ENCODE results near the gene RAD51B. TPM values are rescaled to one million over a fixed set of nuclear protein-coding genes. Genes with fewer than 3 reads are reported as not detected.

RAD51B gene
- total RNA-seq, 5 donors from 2014 or later (not counting 1 experiment from before 2014, with no cell fraction given) = 25.4 to 47.9 (median 30.0) TPM

- H3K27ac ChIP-seq (ENCODE audit: low read length) = peak overlapping the region; percentile 26
- peaks cover 57 to 70% (median 63%) of the 10 kb centered on the region in 3 donors for H3K4me1 Mint-ChIP-seq
- ATAC-seq (replicated peaks in 1 of 4) = no peak
- no peaks in the 10 kb centered on the region for H3K36me3 Mint-ChIP-seq
- peaks cover 0 to 4% (median 0%) of the 10 kb centered on the region in 3 donors for H3K9me3 Mint-ChIP-seq
- peak overlapping the region; percentile 77 to 93 for H3K27ac Mint-ChIP-seq
- no peaks in the 10 kb centered on the region for H3K27me3 Mint-ChIP-seq
- CTCF ChIA-PET = interaction anchor here in 1 of 2 donors (0.5 kb wide), 2 partner anchors 10 to 17 kb away, joined by 3 to 5 read pairs; no protein-coding TSS in a partner anchor
- H3K4me1 ChIP-seq (ENCODE audit: control insufficient read depth in 1 of 2, extremely low read depth in 1 of 2, insufficient read depth in 2 of 2, low read length in 2 of 2) = peaks cover 33 to 47% of the 10 kb centered on the region in 2 experiments
- no peaks in the 10 kb centered on the region for H3K36me3 ChIP-seq (ENCODE audit: control insufficient read depth in 2 of 2, extremely low read depth in 1 of 2, insufficient read depth in 1 of 2, low read length in 1 of 2)
- peak overlapping the region in 1 of 3 donors; percentile 13 for H3K4me3 Mint-ChIP-seq
- POLR2A ChIA-PET = no interaction called here
- no peak overlapping the region for H3K4me3 ChIP-seq (ENCODE audit: control insufficient read depth in 1 of 2, extremely low read depth in 1 of 2, low read length in 1 of 2)
- no CpG with 5 or more reads among the region's 2 CpGs for WGBS (ENCODE audit: insufficient coverage)
- no peaks in the 10 kb centered on the region for H3K9me3 ChIP-seq
- DNase-seq = no peak
- no peaks in the 10 kb centered on the region for H3K27me3 ChIP-seq (replicated peaks in 1 of 2; ENCODE audit: control insufficient read depth in 2 of 2, extremely low read depth in 1 of 2, insufficient read depth in 2 of 2, low read length in 1 of 2)
Observed at GRCh38 chr14:68291820-68292219, 472.2 kb downstream of the RAD51B start.

GRCh38 chr14:68292441-68293215 is 473.0 kb downstream of the RAD51B start:
- ChIA-PET POLR2A (no interaction called here), CTCF (interaction anchor here in 1 of 2 donors (0.6 kb wide), 1 partner anchor 16 kb away, joined by 3 read pairs; no protein-coding TSS in a partner anchor)
- Histone ChIP-seq H3K4me3 (ENCODE audit: control insufficient read depth in 1 of 2, extremely low read depth in 1 of 2, low read length in 1 of 2) (no peak overlapping the region), H3K4me1 (ENCODE audit: control insufficient read depth in 1 of 2, extremely low read depth in 1 of 2, insufficient read depth in 2 of 2, low read length in 2 of 2) (peaks cover 31 to 43% of the 10 kb centered on the region in 2 experiments), H3K36me3 (ENCODE audit: control insufficient read depth in 2 of 2, extremely low read depth in 1 of 2, insufficient read depth in 1 of 2, low read length in 1 of 2) (no peaks in the 10 kb centered on the region), H3K9me3 (no peaks in the 10 kb centered on the region), H3K27ac (ENCODE audit: low read length) (peak overlapping the region; percentile 28), H3K27me3 (replicated peaks in 1 of 2; ENCODE audit: control insufficient read depth in 2 of 2, extremely low read depth in 1 of 2, insufficient read depth in 2 of 2, low read length in 1 of 2) (no peaks in the 10 kb centered on the region)
- ATAC-seq (replicated peaks in 1 of 4) = no peak
- peaks cover 50 to 63% (median 56%) of the 10 kb centered on the region in 3 donors for H3K4me1 Mint-ChIP-seq
- peak overlapping the region in 2 of 3 donors; percentile 22 to 62 for H3K4me3 Mint-ChIP-seq
- H3K27me3 Mint-ChIP-seq = no peaks in the 10 kb centered on the region
- no peaks in the 10 kb centered on the region for H3K36me3 Mint-ChIP-seq
- peaks cover 0 to 1% (median 0%) of the 10 kb centered on the region in 3 donors for H3K9me3 Mint-ChIP-seq
- peak overlapping the region; percentile 77 to 93 for H3K27ac Mint-ChIP-seq
- DNase-seq = no peak
- WGBS (ENCODE audit: insufficient coverage) = no CpG with 5 or more reads among the region's 7 CpGs

GRCh38 chr14:68293404-68293803 is 473.8 kb downstream of the RAD51B start:
- POLR2A ChIA-PET = no interaction called here
- ATAC-seq (replicated peaks in 1 of 4) (peak; percentile 50 to 72 (median 70)), DNase-seq (peak in 5 of 35 experiments; percentile 7 to 34 (median 8))
- Histone ChIP-seq H3K4me1 (ENCODE audit: control insufficient read depth in 1 of 2, extremely low read depth in 1 of 2, insufficient read depth in 2 of 2, low read length in 2 of 2) (peaks cover 35 to 47% of the 10 kb centered on the region in 2 experiments), H3K27ac (ENCODE audit: low read length) (no peak overlapping the region), H3K9me3 (no peaks in the 10 kb centered on the region), H3K4me3 (ENCODE audit: control insufficient read depth in 1 of 2, extremely low read depth in 1 of 2, low read length in 1 of 2) (no peak overlapping the region), H3K36me3 (ENCODE audit: control insufficient read depth in 2 of 2, extremely low read depth in 1 of 2, insufficient read depth in 1 of 2, low read length in 1 of 2) (no peaks in the 10 kb centered on the region), H3K27me3 (replicated peaks in 1 of 2; ENCODE audit: control insufficient read depth in 2 of 2, extremely low read depth in 1 of 2, insufficient read depth in 2 of 2, low read length in 1 of 2) (no peaks in the 10 kb centered on the region)
- Mint-ChIP-seq H3K4me3 (peak overlapping the region in 2 of 3 donors; percentile 22 to 62), H3K36me3 (peaks cover under 1% of the 10 kb centered on the region), H3K27ac (peak overlapping the region; percentile 77 to 93), H3K9me3 (no peaks in the 10 kb centered on the region), H3K4me1 (peaks cover 55 to 65% (median 57%) of the 10 kb centered on the region in 3 donors), H3K27me3 (no peaks in the 10 kb centered on the region)
- CTCF ChIA-PET = interaction anchor here in 1 of 2 donors (0.6 kb wide), 1 partner anchor 15 kb away, joined by 3 read pairs; no protein-coding TSS in a partner anchor
- 19% methylated on average over 2 of the region's 5 CpGs for WGBS (ENCODE audit: insufficient coverage)

- Histone ChIP-seq H3K36me3 (ENCODE audit: control insufficient read depth in 2 of 2, extremely low read depth in 1 of 2, insufficient read depth in 1 of 2, low read length in 1 of 2) (no peaks in the 10 kb centered on the region), H3K4me1 (ENCODE audit: control insufficient read depth in 1 of 2, extremely low read depth in 1 of 2, insufficient read depth in 2 of 2, low read length in 2 of 2) (peaks cover 35 to 47% of the 10 kb centered on the region in 2 experiments), H3K27me3 (replicated peaks in 1 of 2; ENCODE audit: control insufficient read depth in 2 of 2, extremely low read depth in 1 of 2, insufficient read depth in 2 of 2, low read length in 1 of 2) (no peaks in the 10 kb centered on the region), H3K27ac (ENCODE audit: low read length) (no peak overlapping the region), H3K9me3 (no peaks in the 10 kb centered on the region), H3K4me3 (ENCODE audit: control insufficient read depth in 1 of 2, extremely low read depth in 1 of 2, low read length in 1 of 2) (no peak overlapping the region)
- Mint-ChIP-seq H3K4me1 (peaks cover 55 to 63% (median 58%) of the 10 kb centered on the region in 3 donors), H3K27me3 (no peaks in the 10 kb centered on the region), H3K4me3 (peak overlapping the region in 1 of 3 donors; percentile 16), H3K36me3 (peaks cover 8% of the 10 kb centered on the region), H3K27ac (peak overlapping the region; percentile 61 to 78), H3K9me3 (no peaks in the 10 kb centered on the region)
- 95% methylated on average over 3 of the region's 8 CpGs for WGBS (ENCODE audit: insufficient coverage)
- DNase-seq (no peak), ATAC-seq (replicated peaks in 1 of 4) (peak in 1 of 4 experiments; percentile 14)
- ChIA-PET POLR2A (no interaction called here), CTCF (no interaction called here)
Observed at GRCh38 chr14:68295316-68295816, 475.8 kb downstream of the RAD51B start.

GRCh38 chr14:68297039-68297438 is 477.5 kb downstream of the RAD51B start:
- POLR2A ChIA-PET = interaction anchor here in 1 of 2 donors (0.6 kb wide), 1 partner anchor 242 kb away, joined by 4 read pairs; no protein-coding TSS in a partner anchor

GRCh38 chr14:68297876-68298468 is 478.4 kb downstream of the RAD51B start:
- no peaks in the 10 kb centered on the region for H3K9me3 ChIP-seq
- H3K4me3 ChIP-seq (ENCODE audit: control insufficient read depth in 1 of 2, extremely low read depth in 1 of 2, low read length in 1 of 2) = no peak overlapping the region
- ChIA-PET POLR2A (no interaction called here), CTCF (interaction anchor here (0.6 to 1.1 kb wide), 4 partner anchors 10 to 491 kb away, joined by 3 to 6 read pairs (median 4); no protein-coding TSS in a partner anchor)
- H3K27ac ChIP-seq (ENCODE audit: low read length) = no peak overlapping the region
- 97% methylated on average over 3 of the region's 4 CpGs for WGBS (ENCODE audit: insufficient coverage)
- Mint-ChIP-seq H3K9me3 (peaks cover 5 to 10% (median 9%) of the 10 kb centered on the region in 3 donors), H3K36me3 (peaks cover 17% of the 10 kb centered on the region), H3K27ac (peak overlapping the region; percentile 45 to 71), H3K4me1 (peaks cover 37 to 47% (median 42%) of the 10 kb centered on the region in 3 donors), H3K27me3 (no peaks in the 10 kb centered on the region), H3K4me3 (no peak overlapping the region)
- H3K4me1 ChIP-seq (ENCODE audit: control insufficient read depth in 1 of 2, extremely low read depth in 1 of 2, insufficient read depth in 2 of 2, low read length in 2 of 2) = peaks cover 15 to 33% of the 10 kb centered on the region in 2 experiments
- ATAC-seq (replicated peaks in 1 of 4) (no peak), DNase-seq (no peak)
- peaks cover 0 to 2% of the 10 kb centered on the region in 2 donors for H3K36me3 ChIP-seq (ENCODE audit: control insufficient read depth in 2 of 2, extremely low read depth in 1 of 2, insufficient read depth in 1 of 2, low read length in 1 of 2)
- no peaks in the 10 kb centered on the region for H3K27me3 ChIP-seq (replicated peaks in 1 of 2; ENCODE audit: control insufficient read depth in 2 of 2, extremely low read depth in 1 of 2, insufficient read depth in 2 of 2, low read length in 1 of 2)

More at GRCh38 chr14:68297039-68297438, 477.5 kb downstream of the RAD51B start:
- H3K4me1 ChIP-seq (ENCODE audit: control insufficient read depth in 1 of 2, extremely low read depth in 1 of 2, insufficient read depth in 2 of 2, low read length in 2 of 2) = peaks cover 25 to 41% of the 10 kb centered on the region in 2 experiments
- H3K9me3 Mint-ChIP-seq = peaks cover 1 to 2% (median 2%) of the 10 kb centered on the region in 3 donors
- H3K4me3 Mint-ChIP-seq = no peak overlapping the region
- ATAC-seq (replicated peaks in 1 of 4) (no peak), DNase-seq (no peak)
- 93% methylated on average over 2 of the region's 4 CpGs for WGBS (ENCODE audit: insufficient coverage)
- H3K9me3 ChIP-seq = no peaks in the 10 kb centered on the region
- H3K27ac ChIP-seq (ENCODE audit: low read length) = no peak overlapping the region
- H3K27me3 ChIP-seq (replicated peaks in 1 of 2; ENCODE audit: control insufficient read depth in 2 of 2, extremely low read depth in 1 of 2, insufficient read depth in 2 of 2, low read length in 1 of 2) = no peaks in the 10 kb centered on the region
- CTCF ChIA-PET = interaction anchor here in 1 of 2 donors (0.6 kb wide), 2 partner anchors 492 to 566 kb away, joined by 3 to 6 read pairs; no protein-coding TSS in a partner anchor
- H3K36me3 ChIP-seq (ENCODE audit: control insufficient read depth in 2 of 2, extremely low read depth in 1 of 2, insufficient read depth in 1 of 2, low read length in 1 of 2) = no peaks in the 10 kb centered on the region
- H3K36me3 Mint-ChIP-seq = peaks cover 10% of the 10 kb centered on the region
- no peak overlapping the region for H3K4me3 ChIP-seq (ENCODE audit: control insufficient read depth in 1 of 2, extremely low read depth in 1 of 2, low read length in 1 of 2)
- H3K27me3 Mint-ChIP-seq = no peaks in the 10 kb centered on the region
- peaks cover 46 to 56% (median 51%) of the 10 kb centered on the region in 3 donors for H3K4me1 Mint-ChIP-seq
- no peak overlapping the region for H3K27ac Mint-ChIP-seq
